B cell (primary cell): ENCODE measurements around the gene TARBP2. TPM values are rescaled to one million over a fixed set of nuclear protein-coding genes. Genes with fewer than 3 reads are reported as not detected.

Source experiments
- ATAC-seq: fragments of 200-7000 bp; cut with Tn5 transposase; one replicate; pipeline ENCODE4 v1.10.0; 2021; ENCODE audit warnings: low read depth, mild to moderate bottlenecking, moderate number of reproducible peaks, moderate library complexity
- CTCF ChIA-PET: fragments of 350-600 bp; sonication (Branson Sonifier 250); formaldehyde crosslinking; loops from one replicate; lab custom pipeline; 2021; ENCODE audit warnings: antibody characterized with exemption, inconsistent platforms; lab: Charles Lee
- POLR2A ChIA-PET: fragments of 350-600 bp; sonication (Branson Sonifier 250); formaldehyde crosslinking; loops from one replicate; lab custom pipeline; 2021; ENCODE audit warnings: antibody characterized with exemption; lab: Charles Lee
- DNase-seq: peaks from one replicate; pipeline ENCODE4 v3.0.0; 2013
- H2AFZ ChIP-seq: 2 replicates; pipeline ENCODE4 v1.6.1; 2012; ENCODE audit warnings: mild to moderate bottlenecking, low read depth, low read length; ENCODE audit not compliant: insufficient read depth, poor library complexity, severe bottlenecking
- H3K27ac ChIP-seq, 2 donors: 1 replicate in 1 of 2; 2 replicates in 1 of 2; pipeline ENCODE4 v1.5.1; 2012 to 2013; ENCODE audit warnings: low read length in 2 of 2, mild to moderate bottlenecking in 2 of 2, moderate library complexity in 1 of 2
- H3K27me3 ChIP-seq, 4 experiments: fragments of 200-600 bp in 1 of 4; sonication (generic) in 1 of 4; replicated peaks in 1 of 4; 1 replicate in 2 of 4; 2 replicates in 2 of 4; pipeline versions ENCODE4 v1.6.1 to v1.7.0; 2013 to 2016; ENCODE audit warnings: low read length in 3 of 4, mild to moderate bottlenecking in 2 of 4, mixed read lengths in 1 of 4, moderate library complexity in 1 of 4; ENCODE audit not compliant: insufficient read depth in 4 of 4, control insufficient read depth in 3 of 4; ENCODE audit errors: control extremely low read depth in 1 of 4
- H3K36me3 ChIP-seq, 2 experiments: replicated peaks in 1 of 2; 1 replicate in 1 of 2; 2 replicates in 1 of 2; pipeline versions ENCODE4 v1.6.1 to v1.7.1; 2013; ENCODE audit warnings: low read length in 1 of 2; ENCODE audit not compliant: insufficient read depth in 2 of 2, control insufficient read depth in 1 of 2; ENCODE audit errors: control extremely low read depth in 1 of 2, extremely low read depth in 1 of 2
- H3K4me1 ChIP-seq, 2 donors: fragments of 200-600 bp in 1 of 2; sonication (generic) in 1 of 2; 1 replicate in 1 of 2; 2 replicates in 1 of 2; pipeline versions ENCODE4 v1.5.1 to v1.6.1; 2013 to 2017; ENCODE audit warnings: low read length in 2 of 2; ENCODE audit not compliant: control insufficient read depth in 2 of 2, insufficient read depth in 2 of 2
- H3K4me2 ChIP-seq: replicated peaks from 2 replicates; pipeline ENCODE3; 2012; ENCODE audit warnings: mild to moderate bottlenecking, low read depth, low read length; ENCODE audit not compliant: poor library complexity, severe bottlenecking
- H3K4me3 ChIP-seq, 5 experiments: fragments of 200-600 bp in 1 of 5; sonication (generic) in 1 of 5; 1 replicate in 3 of 5; 2 replicates in 2 of 5; pipeline versions ENCODE4 v1.5.1 to v1.7.0; 2011 to 2016; ENCODE audit warnings: low read length in 4 of 5, mild to moderate bottlenecking in 4 of 5, low read depth in 2 of 5, control low read depth in 1 of 5, moderate library complexity in 1 of 5; ENCODE audit not compliant: insufficient read depth in 1 of 5; ENCODE audit errors: control extremely low read depth in 1 of 5, extremely low read depth in 1 of 5
- H3K79me2 ChIP-seq: fragments of 200-600 bp; sonication (generic); one replicate; pipeline ENCODE4 v1.6.0; 2016; ENCODE audit warnings: low read length; ENCODE audit not compliant: control insufficient read depth, insufficient read depth
- H3K9ac ChIP-seq: fragments of 200-600 bp; sonication (generic); 2 replicates; pipeline ENCODE4 v1.6.1; 2017; ENCODE audit warnings: mild to moderate bottlenecking, low read length, moderate library complexity
- H3K9me3 ChIP-seq, 3 donors: one replicate each; pipeline versions ENCODE4 v1.6.1 to v1.7.1; 2013; ENCODE audit warnings: low read length in 2 of 3; ENCODE audit not compliant: control insufficient read depth in 2 of 3, insufficient read depth in 1 of 3; ENCODE audit errors: control extremely low read depth in 1 of 3
- H4K20me1 ChIP-seq: 2 replicates; pipeline ENCODE4 v1.6.0; 2012; ENCODE audit warnings: mild to moderate bottlenecking, low read length; ENCODE audit not compliant: insufficient read depth, control insufficient read depth, poor library complexity, severe bottlenecking
- H3K27ac Mint-ChIP-seq: one replicate; pipeline ENCODE4 v1.8.0; 2021; ENCODE audit warnings: mixed read lengths
- H3K27me3 Mint-ChIP-seq: one replicate; pipeline ENCODE4 v1.8.0; 2021; ENCODE audit warnings: mixed read lengths
- H3K4me1 Mint-ChIP-seq: one replicate; pipeline ENCODE4 v1.8.0; 2021; ENCODE audit warnings: mixed read lengths
- H3K4me3 Mint-ChIP-seq: one replicate; pipeline ENCODE4 v1.8.0; 2021; ENCODE audit warnings: mixed read lengths
- H3K9me3 Mint-ChIP-seq: one replicate; pipeline ENCODE4 v1.8.0; 2022; ENCODE audit warnings: mixed read lengths; ENCODE audit not compliant: insufficient read depth
- EZH2 ChIP-seq: IDR thresholded peaks from 2 replicates; pipeline ENCODE4 v1.6.1; 2012; ENCODE audit warnings: borderline replicate concordance, low read depth, mild to moderate bottlenecking, moderate library complexity, low read length; ENCODE audit not compliant: insufficient read depth, poor library complexity, severe bottlenecking
- WGBS: methylation state at CpG from one replicate; pipeline ENCODE4 v1.1.5; 2013; ENCODE audit warnings: missing lambda C conversion rate; ENCODE audit not compliant: insufficient coverage; 5-methylcytosine and 5-hydroxymethylcytosine counted together
- intact Hi-C: fragments of 100-400 bp; cut with micrococcal nuclease; formaldehyde crosslinking; loops from one replicate; pipeline ENCODE4 v1.10.0; 2022
- polyA plus RNA-seq: library from polyadenylated mRNA; depleted of rRNA; stranded (reverse); fragments of >200 nt; gene quantifications from 2 replicates; pipeline ENCODE4 v1.2.3, GENCODE V29; 2012
- total RNA-seq, 2 donors: library from RNA; stranded (reverse); fragments of 120-200 nt in 1 of 2; gene quantifications; 1 replicate in 1 of 2; 2 replicates in 1 of 2; pipeline versions ENCODE4 v1.2.3 to v1.2.4, GENCODE V29; 2013 to 2022
- TF ChIP-seq, protein P1 (sequence below): fragments of 200-600 bp; IDR thresholded peaks from one replicate; pipeline ENCODE4 v1.8.0; 2022; ENCODE audit warnings: antibody characterized with exemption, mild to moderate bottlenecking

Gene TARBP2
- total and polyA plus RNA-seq, 2 donors (not counting 1 experiment from before 2014, with no cell fraction given): 41.6 to 47.2 TPM

DNA sequence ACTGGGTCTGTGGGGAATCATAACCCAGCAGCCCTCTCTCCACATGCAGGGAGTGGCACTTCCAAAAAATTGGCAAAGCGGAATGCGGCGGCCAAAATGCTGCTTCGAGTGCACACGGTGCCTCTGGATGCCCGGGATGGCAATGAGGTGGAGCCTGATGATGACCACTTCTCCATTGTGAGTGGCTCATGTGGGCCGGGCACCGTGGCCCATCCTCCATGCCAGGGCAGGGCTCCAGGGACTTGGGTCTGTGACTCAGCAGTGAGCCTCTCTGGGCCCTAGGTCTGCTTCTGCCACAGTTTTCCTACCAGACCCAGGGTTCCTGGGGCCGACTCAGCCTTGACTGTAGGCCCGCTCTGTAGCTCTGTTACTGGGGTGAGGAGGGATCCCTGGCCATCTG is 4.0 kb downstream of the TARBP2 start:
- Histone ChIP-seq H3K4me1 (peaks cover 17 to 21% of the 10 kb centered on the region in 2 donors), H3K9me3 (peaks cover 0 to 6% (median 0%) of the 10 kb centered on the region in 3 donors), H3K27ac (no peak overlapping the region), H2AFZ (no peak overlapping the region), H3K27me3 (no peaks in the 10 kb centered on the region), H3K79me2 (peaks cover 21% of the 10 kb centered on the region), H3K4me2 (no peak overlapping the region), H3K9ac (no peak overlapping the region), H4K20me1 (no peaks in the 10 kb centered on the region), H3K36me3 (peaks cover 0 to 29% of the 10 kb centered on the region in 2 experiments), H3K4me3 (no peak overlapping the region)
- intact Hi-C loops: loop anchor here (5.0 kb wide), 1 partner anchor 33 kb away; no protein-coding TSS in a partner anchor
- Mint-ChIP-seq H3K9me3 (no peaks in the 10 kb centered on the region), H3K4me3 (no peak overlapping the region), H3K27ac (no peak overlapping the region), H3K27me3 (no peaks in the 10 kb centered on the region), H3K4me1 (peaks cover 28% of the 10 kb centered on the region)
- 87% methylated on average over 10 of the region's 10 CpGs for WGBS
- ChIA-PET POLR2A (interaction anchor here (1.8 kb wide), 1 partner anchor 55 kb away, joined by 3 read pairs; no protein-coding TSS in a partner anchor), CTCF (interaction anchor here (1.0 to 1.6 kb wide), 2 partner anchors 31 to 178 kb away, joined by 3 to 4 read pairs; no protein-coding TSS in a partner anchor)
- no peak for TF ChIP-seq EZH2
- TF ChIP-seq, protein P1, sequence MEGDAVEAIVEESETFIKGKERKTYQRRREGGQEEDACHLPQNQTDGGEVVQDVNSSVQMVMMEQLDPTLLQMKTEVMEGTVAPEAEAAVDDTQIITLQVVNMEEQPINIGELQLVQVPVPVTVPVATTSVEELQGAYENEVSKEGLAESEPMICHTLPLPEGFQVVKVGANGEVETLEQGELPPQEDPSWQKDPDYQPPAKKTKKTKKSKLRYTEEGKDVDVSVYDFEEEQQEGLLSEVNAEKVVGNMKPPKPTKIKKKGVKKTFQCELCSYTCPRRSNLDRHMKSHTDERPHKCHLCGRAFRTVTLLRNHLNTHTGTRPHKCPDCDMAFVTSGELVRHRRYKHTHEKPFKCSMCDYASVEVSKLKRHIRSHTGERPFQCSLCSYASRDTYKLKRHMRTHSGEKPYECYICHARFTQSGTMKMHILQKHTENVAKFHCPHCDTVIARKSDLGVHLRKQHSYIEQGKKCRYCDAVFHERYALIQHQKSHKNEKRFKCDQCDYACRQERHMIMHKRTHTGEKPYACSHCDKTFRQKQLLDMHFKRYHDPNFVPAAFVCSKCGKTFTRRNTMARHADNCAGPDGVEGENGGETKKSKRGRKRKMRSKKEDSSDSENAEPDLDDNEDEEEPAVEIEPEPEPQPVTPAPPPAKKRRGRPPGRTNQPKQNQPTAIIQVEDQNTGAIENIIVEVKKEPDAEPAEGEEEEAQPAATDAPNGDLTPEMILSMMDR: no peak
- DNase-seq: no peak
- no peak for ATAC-seq
